DMS79 (cell line): ENCODE data around the gene PUM1.
"Not testable (repeated sequence)": the region's sequence is repeated elsewhere in the genome, so short reads cannot be mapped to it uniquely, and the experiment has no call there.

Experiments used
- DNase-seq: peaks from one replicate; lab custom pipeline; 2025; lab: John Stamatoyannopoulos, UW

Gene PUM1

GRCh38 chr1:30964706-30965105 lies 100.8 kb downstream of the PUM1 start:
- DNase-seq = no peak

GRCh38 chr1:30962609-30963508 lies 102.7 kb downstream of the PUM1 start:
- no peak for DNase-seq

GRCh38 chr1:30957560-30958222 lies 107.8 kb downstream of the PUM1 start:
- DNase-seq = no peak

- no peak for DNase-seq
Observed at GRCh38 chr1:30955448-30956015, 110.0 kb downstream of the PUM1 start.

- no peak for DNase-seq
Observed at GRCh38 chr1:30953685-30954084, 111.8 kb downstream of the PUM1 start.

- DNase-seq = peak; percentile 82
Observed at GRCh38 chr1:30952098-30952497, 113.4 kb downstream of the PUM1 start.

GRCh38 chr1:30950700-30951099 lies 114.8 kb downstream of the PUM1 start:
- DNase-seq = no peak

GRCh38 chr1:30950053-30950452 lies 115.5 kb downstream of the PUM1 start:
- peak; percentile 85 for DNase-seq

GRCh38 chr1:30949487-30949838 lies 116.1 kb downstream of the PUM1 start:
- not testable (repeated sequence) for DNase-seq

GRCh38 chr1:30948813-30949486 lies 116.6 kb downstream of the PUM1 start:
- DNase-seq = not testable (repeated sequence)

GRCh38 chr1:30948278-30948677 lies 117.2 kb downstream of the PUM1 start:
- no peak for DNase-seq

GRCh38 chr1:30947212-30947611 lies 118.3 kb downstream of the PUM1 start:
- no peak for DNase-seq

- DNase-seq = no peak
Observed at GRCh38 chr1:30942326-30942963, 123.1 kb downstream of the PUM1 start.

- DNase-seq = no peak
Observed at GRCh38 chr1:30940541-30940940, 125.0 kb downstream of the PUM1 start.

GRCh38 chr1:30936541-30937171 lies 128.9 kb downstream of the PUM1 start:
- DNase-seq = no peak

GRCh38 chr1:30935758-30936157 lies 129.8 kb downstream of the PUM1 start:
- DNase-seq = not testable (repeated sequence)

GRCh38 chr1:30934613-30935012 lies 130.9 kb downstream of the PUM1 start:
- DNase-seq = peak; percentile 32

- DNase-seq = no peak
Observed at GRCh38 chr1:30933874-30934252, 131.7 kb downstream of the PUM1 start.

GRCh38 chr1:30930631-30931173 lies 134.8 kb downstream of the PUM1 start:
- no peak for DNase-seq

GRCh38 chr1:30929944-30930525 lies 135.5 kb downstream of the PUM1 start:
- DNase-seq = no peak
